SU-DHL-6 (cell line): ENCODE results near the gene NSDHL.

ENCODE experiments used
- H2AFZ ChIP-seq: fragments of 200-600 bp; sonication (generic); 2 replicates; pipeline ENCODE4 v1.6.1; 2014; ENCODE audit warnings: low read depth, mild to moderate bottlenecking, moderate library complexity, mixed read lengths, antibody characterized with exemption, low read length; ENCODE audit not compliant: severe bottlenecking
- H3F3A ChIP-seq: fragments of 200-600 bp; shearing (Covaris generic); 2 replicates; pipeline ENCODE4 v1.6.0; 2016; ENCODE audit warnings: antibody characterized with exemption, mild to moderate bottlenecking; ENCODE audit not compliant: insufficient read depth
- H3K27ac ChIP-seq: fragments of 200-600 bp; sonication (generic); 2 replicates; pipeline ENCODE4 v1.5.1; 2016; ENCODE audit warnings: low read depth, mild to moderate bottlenecking, low read length, moderate library complexity, mixed read lengths
- H3K27me3 ChIP-seq: fragments of 200-600 bp; sonication (generic), shearing (Covaris generic); 2 replicates; pipeline ENCODE4 v1.6.0; 2014; ENCODE audit warnings: mild to moderate bottlenecking, low read length
- H3K36me3 ChIP-seq: fragments of 200-600 bp; sonication (generic); 2 replicates; pipeline ENCODE4 v1.6.1; 2014; ENCODE audit warnings: mild to moderate bottlenecking, low read length, mixed read lengths
- H3K4me2 ChIP-seq: fragments of 300-600, 200-600 bp; shearing (Covaris generic), sonication (generic); 2 replicates; pipeline ENCODE4 v1.6.0; 2014; ENCODE audit warnings: low read length, low read depth, mild to moderate bottlenecking; ENCODE audit not compliant: poor library complexity, severe bottlenecking
- H3K4me3 ChIP-seq: fragments of 200-600 bp; sonication (generic); 2 replicates; pipeline ENCODE4 v1.5.1; 2014; ENCODE audit warnings: antibody characterized with exemption, low read length, mild to moderate bottlenecking, mixed read lengths; ENCODE audit not compliant: insufficient read depth, poor library complexity, severe bottlenecking
- H3K79me2 ChIP-seq: fragments of 200-600 bp; sonication (generic); 2 replicates; pipeline ENCODE4 v1.6.1; 2014; ENCODE audit warnings: mild to moderate bottlenecking, low read length, moderate library complexity; ENCODE audit not compliant: insufficient read depth
- H3K9ac ChIP-seq: fragments of 200-600 bp; sonication (generic); 2 replicates; pipeline ENCODE4 v1.7.0; 2014; ENCODE audit warnings: mild to moderate bottlenecking, low read length
- H3K9me2 ChIP-seq: fragments of 200-600 bp; sonication (generic); replicated peaks from 2 replicates; pipeline ENCODE4 v1.6.1; 2014; ENCODE audit warnings: low read length; ENCODE audit not compliant: insufficient read depth
- H3K9me3 ChIP-seq: fragments of 200-600 bp; sonication (generic); 2 replicates; pipeline ENCODE4 v1.6.1; 2014; ENCODE audit warnings: low read length, mixed read lengths; ENCODE audit not compliant: insufficient read depth
- H4K20me1 ChIP-seq: fragments of 200-600 bp; sonication (generic); 2 replicates; pipeline ENCODE4 v1.6.1; 2014; ENCODE audit warnings: low read depth, mild to moderate bottlenecking, antibody characterized with exemption, low read length, moderate library complexity, mixed read lengths
- EZH2phosphoT487 ChIP-seq: fragments of 200-600 bp; sonication (generic), shearing (Covaris generic); conservative IDR thresholded peaks from 2 replicates; pipeline ENCODE4 v1.6.1; 2018; ENCODE audit warnings: mild to moderate bottlenecking, antibody characterized with exemption, low read length, moderate library complexity, mixed read lengths
- TF ChIP-seq, protein P1 (sequence below): fragments of 200-600 bp; sonication (generic); IDR thresholded peaks from one replicate; pipeline ENCODE4 v1.5.1; 2017; ENCODE audit warnings: antibody characterized with exemption, mild to moderate bottlenecking, low read length, moderate library complexity; ENCODE audit not compliant: insufficient read depth, poor library complexity, severe bottlenecking

NSDHL gene

DNA sequence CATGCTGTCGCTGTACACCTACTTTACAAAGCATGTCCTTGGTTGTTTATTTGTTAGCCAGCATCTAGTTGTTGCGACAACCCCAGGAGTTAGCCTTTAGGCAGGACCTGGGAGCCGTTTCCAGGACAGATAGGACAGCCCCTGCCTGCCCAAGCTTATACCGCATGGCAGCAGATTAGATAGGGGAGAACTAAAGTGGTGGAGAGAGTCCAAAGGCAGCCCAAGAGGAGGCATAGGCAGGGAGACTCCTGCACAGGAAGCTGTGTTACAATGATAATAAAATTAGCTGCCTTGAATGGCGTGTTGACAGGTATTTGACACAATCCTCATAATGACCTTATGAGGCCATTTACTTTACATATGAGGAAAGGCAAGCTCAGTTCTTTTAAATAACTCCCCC lies 13.0 kb downstream of the NSDHL start:
- H3F3A ChIP-seq, result no peaks in the 10 kb centered on the region
- TF ChIP-seq EZH2phosphoT487, result no peak
- TF ChIP-seq, protein P1, sequence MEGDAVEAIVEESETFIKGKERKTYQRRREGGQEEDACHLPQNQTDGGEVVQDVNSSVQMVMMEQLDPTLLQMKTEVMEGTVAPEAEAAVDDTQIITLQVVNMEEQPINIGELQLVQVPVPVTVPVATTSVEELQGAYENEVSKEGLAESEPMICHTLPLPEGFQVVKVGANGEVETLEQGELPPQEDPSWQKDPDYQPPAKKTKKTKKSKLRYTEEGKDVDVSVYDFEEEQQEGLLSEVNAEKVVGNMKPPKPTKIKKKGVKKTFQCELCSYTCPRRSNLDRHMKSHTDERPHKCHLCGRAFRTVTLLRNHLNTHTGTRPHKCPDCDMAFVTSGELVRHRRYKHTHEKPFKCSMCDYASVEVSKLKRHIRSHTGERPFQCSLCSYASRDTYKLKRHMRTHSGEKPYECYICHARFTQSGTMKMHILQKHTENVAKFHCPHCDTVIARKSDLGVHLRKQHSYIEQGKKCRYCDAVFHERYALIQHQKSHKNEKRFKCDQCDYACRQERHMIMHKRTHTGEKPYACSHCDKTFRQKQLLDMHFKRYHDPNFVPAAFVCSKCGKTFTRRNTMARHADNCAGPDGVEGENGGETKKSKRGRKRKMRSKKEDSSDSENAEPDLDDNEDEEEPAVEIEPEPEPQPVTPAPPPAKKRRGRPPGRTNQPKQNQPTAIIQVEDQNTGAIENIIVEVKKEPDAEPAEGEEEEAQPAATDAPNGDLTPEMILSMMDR, result no peak
- H3K4me2 ChIP-seq, result no peak overlapping the region
- peaks cover 26% of the 10 kb centered on the region; the same call in 1 of the 2 replicates for H3K79me2 ChIP-seq
- H4K20me1 ChIP-seq, result no peaks in the 10 kb centered on the region
- no peaks in the 10 kb centered on the region for H3K36me3 ChIP-seq
- no peak overlapping the region for H3K9ac ChIP-seq
- no peaks in the 10 kb centered on the region for H3K9me3 ChIP-seq
- H3K9me2 ChIP-seq, result no peaks in the 10 kb centered on the region
- H2AFZ ChIP-seq, result no peak overlapping the region
- H3K27me3 ChIP-seq, result no peaks in the 10 kb centered on the region
- H3K27ac ChIP-seq, result no peak overlapping the region
- no peak overlapping the region for H3K4me3 ChIP-seq

DNA sequence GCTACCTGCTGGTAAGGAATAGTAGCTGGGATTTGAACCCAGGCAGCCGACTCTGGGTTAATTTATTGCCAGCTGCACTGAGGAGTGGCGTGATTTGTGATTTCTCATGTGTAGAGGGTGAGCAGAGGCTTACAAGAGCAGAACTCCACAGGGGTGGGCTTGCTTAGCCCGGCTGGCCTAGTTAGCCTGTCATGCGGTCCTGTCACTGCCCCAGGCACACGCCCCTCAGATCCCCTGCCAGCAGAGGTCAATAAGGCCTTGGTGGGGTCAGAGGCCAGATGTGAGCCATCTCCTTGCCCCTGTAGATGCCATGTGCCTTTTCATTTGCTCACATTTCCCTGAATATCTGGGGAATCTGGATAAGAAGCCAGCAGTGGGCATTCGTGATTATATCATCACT lies 13.4 kb downstream of the NSDHL start:
- no peak overlapping the region for H3K27ac ChIP-seq
- H3F3A ChIP-seq, result no peaks in the 10 kb centered on the region
- no peaks in the 10 kb centered on the region for H3K9me3 ChIP-seq
- H4K20me1 ChIP-seq, result no peaks in the 10 kb centered on the region
- no peak overlapping the region for H3K4me3 ChIP-seq
- peaks cover 26% of the 10 kb centered on the region; the same call in 1 of the 2 replicates for H3K79me2 ChIP-seq
- H2AFZ ChIP-seq, result no peak overlapping the region
- H3K4me2 ChIP-seq, result no peak overlapping the region
- TF ChIP-seq EZH2phosphoT487, result no peak
- TF ChIP-seq, protein P1, result no peak
- no peaks in the 10 kb centered on the region for H3K36me3 ChIP-seq
- no peak overlapping the region for H3K9ac ChIP-seq
- H3K27me3 ChIP-seq, result no peaks in the 10 kb centered on the region
- no peaks in the 10 kb centered on the region for H3K9me2 ChIP-seq

DNA sequence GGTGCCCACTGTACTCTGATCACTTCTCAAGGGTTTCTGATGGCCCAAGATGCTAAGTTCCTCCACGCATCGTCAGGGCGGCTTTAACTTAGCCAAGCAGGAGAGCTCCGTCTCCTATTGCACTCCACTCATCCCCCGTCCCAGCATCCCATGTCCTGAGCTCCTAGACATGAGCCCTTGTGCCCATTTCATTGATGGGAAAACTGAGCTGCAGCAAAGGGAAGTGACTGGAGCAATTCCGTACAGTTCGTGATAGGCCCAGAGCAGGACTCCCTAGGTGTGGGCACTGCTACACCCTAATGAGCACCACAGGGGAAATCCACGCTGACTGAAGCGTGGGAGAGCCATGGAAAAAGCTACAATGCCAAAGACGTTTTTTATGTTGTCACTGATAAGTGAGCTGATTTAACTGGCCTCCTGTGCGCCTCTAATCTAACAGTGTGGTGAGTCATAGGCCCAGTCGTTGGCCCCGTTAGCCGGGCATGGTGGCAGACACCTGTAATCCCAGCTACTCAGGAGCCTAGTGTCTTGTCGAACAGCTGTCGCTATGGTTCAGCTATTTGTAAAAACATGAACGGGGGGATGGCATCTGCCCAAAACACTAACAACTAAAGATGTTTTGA lies 14.9 kb downstream of the NSDHL start:
- Histone ChIP-seq H3K79me2 (peaks cover 26% of the 10 kb centered on the region; the same call in 1 of the 2 replicates), H2AFZ (no peak overlapping the region), H3K36me3 (no peaks in the 10 kb centered on the region), H3K9ac (no peak overlapping the region), H3K27ac (no peak overlapping the region), H3K4me3 (no peak overlapping the region), H3K4me2 (no peak overlapping the region), H3K9me3 (no peaks in the 10 kb centered on the region), H3K27me3 (no peaks in the 10 kb centered on the region), H3K9me2 (no peaks in the 10 kb centered on the region), H3F3A (no peaks in the 10 kb centered on the region), H4K20me1 (no peaks in the 10 kb centered on the region)
- TF ChIP-seq, protein P1, result no peak
- TF ChIP-seq EZH2phosphoT487, result no peak
